ENCODE results near the gene CHRNB4.

Gene CHRNB4

DNA sequence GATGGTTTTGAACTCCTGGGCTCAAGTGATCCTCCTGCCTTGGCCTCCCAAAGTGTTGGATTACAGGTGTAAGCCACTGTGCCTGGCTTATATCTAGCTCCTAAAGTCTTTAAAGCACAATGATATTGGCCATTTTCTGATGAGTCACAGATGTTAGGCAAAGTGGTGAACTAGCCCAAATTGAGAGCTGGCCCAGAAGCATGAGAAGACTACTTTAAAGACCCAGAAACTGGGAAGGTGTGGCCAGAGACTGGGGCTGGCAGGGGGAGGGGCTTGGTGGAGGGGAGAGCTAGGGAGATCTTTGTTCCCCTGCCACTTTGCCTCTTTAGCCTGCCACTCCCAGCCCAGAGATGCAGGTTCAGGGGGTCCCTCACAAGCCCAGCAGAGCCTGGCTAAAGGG lies 41.8 kb downstream of the CHRNB4 start:
- no peaks in the 10 kb centered on the region for H3K4me1 ChIP-seq (ENCODE audit: insufficient read depth, low read length)
- H3K36me3 ChIP-seq (ENCODE audit: insufficient read depth, low read length), result 0 out of 2 replicates have a peak, but pooled peaks cover 5% of the 10 kb centered on the region
- no peaks in the 10 kb centered on the region for H3K9me3 ChIP-seq (ENCODE audit: control insufficient read depth, insufficient read depth, low read length)
- no peak overlapping the region for H3K9ac ChIP-seq (ENCODE audit: low read depth, low read length)

DNA sequence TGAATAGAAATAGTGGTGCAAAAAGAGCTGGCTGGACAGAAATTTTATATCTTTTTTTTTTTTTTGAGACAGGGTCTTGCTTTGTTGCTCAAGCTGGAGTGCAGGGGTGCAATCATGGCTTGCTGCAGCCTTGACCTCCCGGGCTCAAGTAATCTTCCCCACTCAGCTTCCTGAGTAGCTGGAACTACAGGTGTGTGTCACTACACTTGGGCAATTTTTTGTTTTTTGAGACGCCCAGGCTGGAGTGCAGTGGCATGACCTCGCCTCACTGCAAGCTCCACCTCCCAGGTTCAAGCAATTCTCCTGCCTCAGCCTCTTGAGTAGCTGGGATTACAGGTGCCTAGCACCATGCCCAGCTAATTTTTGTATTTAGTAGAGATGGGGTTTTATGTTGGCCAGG lies 42.7 kb downstream of the CHRNB4 start:
- Histone ChIP-seq H3K4me1 (ENCODE audit: insufficient read depth, low read length) (no peaks in the 10 kb centered on the region), H3K36me3 (ENCODE audit: insufficient read depth, low read length) (0 out of 2 replicates have a peak, but pooled peaks cover 5% of the 10 kb centered on the region), H3K9me3 (ENCODE audit: control insufficient read depth, insufficient read depth, low read length) (no peaks in the 10 kb centered on the region), H3K9ac (ENCODE audit: low read depth, low read length) (no peak overlapping the region)

DNA sequence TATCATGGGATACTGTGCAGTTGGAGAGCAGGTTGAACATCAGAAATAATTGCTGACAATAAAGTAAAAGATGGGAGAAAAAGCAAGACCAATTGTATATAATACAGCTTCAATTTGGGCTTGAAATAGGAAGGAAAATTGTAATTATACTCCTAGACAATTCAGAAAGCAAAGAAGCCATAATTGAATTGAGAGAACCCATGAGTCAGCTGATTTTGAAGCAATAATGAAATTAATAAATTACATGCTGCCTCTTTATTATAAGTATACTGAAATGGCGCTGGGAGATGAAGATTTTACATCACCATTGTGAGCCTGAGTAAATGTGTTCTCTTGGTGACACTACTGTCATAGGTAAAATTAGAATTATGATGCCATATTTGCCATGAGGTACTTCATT lies 43.4 kb downstream of the CHRNB4 start:
- Histone ChIP-seq H3K9ac (ENCODE audit: low read depth, low read length) (no peak overlapping the region), H3K36me3 (ENCODE audit: insufficient read depth, low read length) (0 out of 2 replicates have a peak, but pooled peaks cover 5% of the 10 kb centered on the region), H3K9me3 (ENCODE audit: control insufficient read depth, insufficient read depth, low read length) (no peaks in the 10 kb centered on the region), H3K4me1 (ENCODE audit: insufficient read depth, low read length) (no peaks in the 10 kb centered on the region)

GRCh38 chr15:78574944-78575343 lies 66.1 kb downstream of the CHRNB4 start:
- H3K36me3 ChIP-seq (ENCODE audit: insufficient read depth, low read length), result no peaks in the 10 kb centered on the region
- no peaks in the 10 kb centered on the region for H3K4me1 ChIP-seq (ENCODE audit: insufficient read depth, low read length)
- H3K9ac ChIP-seq (ENCODE audit: low read depth, low read length), result no peak overlapping the region
- no peaks in the 10 kb centered on the region for H3K9me3 ChIP-seq (ENCODE audit: control insufficient read depth, insufficient read depth, low read length)
